SH-SY5Y (cell line): Measurements from ENCODE around the gene IGLL5.

ENCODE experiments used
- GATA2 ChIP-seq: IDR thresholded peaks from 2 replicates; pipeline ENCODE4 v1.6.1; 2011; ENCODE audit warnings: mild to moderate bottlenecking, low read depth, low read length
- GATA3 ChIP-seq: IDR thresholded peaks from 2 replicates; pipeline ENCODE4 v1.6.1; 2011; ENCODE audit warnings: low read depth, mild to moderate bottlenecking, low read length, moderate library complexity

DNA sequence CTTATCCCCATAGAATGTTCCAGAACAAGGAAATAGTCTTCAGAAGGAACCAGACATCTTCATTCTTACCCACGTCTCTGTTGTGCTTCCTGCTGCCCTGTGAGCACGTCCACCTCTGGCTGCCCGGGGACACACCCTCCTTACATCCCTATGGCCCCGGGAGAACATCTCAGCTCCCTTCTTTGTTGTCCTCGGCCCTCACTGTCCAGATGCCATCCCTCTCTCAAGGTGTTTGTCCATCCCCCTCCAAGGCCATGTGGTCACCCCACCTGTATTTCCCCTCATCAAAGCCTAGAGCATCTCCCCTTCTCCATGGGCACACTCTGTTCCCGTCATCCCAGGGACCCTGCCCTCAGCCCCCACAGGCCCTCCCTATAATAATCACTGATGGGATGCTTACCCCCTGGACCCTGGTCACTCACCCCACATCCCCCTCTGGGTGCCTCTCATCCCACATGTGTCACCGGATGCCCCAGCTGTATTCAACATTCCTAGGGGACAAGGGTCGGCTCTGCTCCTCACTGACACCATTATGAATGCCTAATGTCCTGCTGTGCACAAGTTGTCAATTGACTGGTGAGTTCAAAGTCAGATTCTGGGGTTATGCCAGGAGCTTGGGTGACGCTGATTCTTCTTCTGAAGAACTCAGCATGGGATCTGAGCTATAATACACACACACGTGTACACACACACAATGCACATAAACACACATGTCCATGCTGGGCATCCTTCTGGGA, 28.8 kb downstream of the IGLL5 start:
- TF ChIP-seq GATA3 (no peak), GATA2 (no peak)
